GM12892 (cell line): ENCODE data around the gene ECPAS.

Experiments
- POLR2A ChIP-seq: IDR thresholded peaks from 2 replicates; pipeline ENCODE4 v1.6.1; 2011; ENCODE audit warnings: low read depth, low read length, control low read depth
- TAF1 ChIP-seq: IDR thresholded peaks from 2 replicates; pipeline ENCODE4 v1.6.1; 2011; ENCODE audit warnings: low read depth, mild to moderate bottlenecking, control low read depth, low read length, borderline replicate concordance

GRCh38 chr9:111442360-111443027 lies 41.7 kb downstream of the ECPAS start:
- TF ChIP-seq POLR2A (no peak), TAF1 (no peak)
